RWPE2 (cell line): ENCODE results near the gene THEM5.

Experiments
- ATAC-seq: fragments of 200-7000 bp; cut with Tn5 transposase; 3 replicates; pipeline ENCODE4 v1.9.1; 2021; ENCODE audit warnings: low read depth
- DNase-seq: peaks from one replicate; pipeline ENCODE4 v3.0.0-alpha.2; 2020; ENCODE audit warnings: low spot score
- H3K27ac ChIP-seq: fragments of 450-650 bp; 2 replicates; pipeline ENCODE4 v1.5.1; 2017; ENCODE audit warnings: mild to moderate bottlenecking; ENCODE audit not compliant: poor library complexity, severe bottlenecking
- H3K27me3 ChIP-seq: fragments of 250-450 bp; sonication (Bioruptor Pico); 2 replicates; pipeline ENCODE4 v1.5.1; 2021; ENCODE audit warnings: mild to moderate bottlenecking, moderate library complexity; ENCODE audit not compliant: insufficient read depth, poor library complexity, severe bottlenecking
- H3K36me3 ChIP-seq: fragments of 250-450 bp; sonication (Bioruptor Pico); 2 replicates; pipeline ENCODE4 v1.5.1; 2020; ENCODE audit warnings: low read depth, mild to moderate bottlenecking, moderate library complexity
- H3K4me1 ChIP-seq: fragments of 250-450 bp; sonication (Bioruptor Pico); 2 replicates; pipeline ENCODE4 v1.5.1; 2021; ENCODE audit warnings: mild to moderate bottlenecking, moderate library complexity; ENCODE audit not compliant: insufficient read depth, poor library complexity, severe bottlenecking
- H3K4me3 ChIP-seq: fragments of 250-450 bp; sonication (Bioruptor Pico); 2 replicates; pipeline ENCODE4 v1.5.1; 2021; ENCODE audit warnings: mild to moderate bottlenecking, moderate library complexity; ENCODE audit not compliant: severe bottlenecking
- H3K9me3 ChIP-seq: fragments of 250-450 bp; sonication (Bioruptor Pico); 2 replicates; pipeline ENCODE4 v1.5.1; 2021; ENCODE audit warnings: mild to moderate bottlenecking, moderate library complexity; ENCODE audit not compliant: severe bottlenecking
- TF ChIP-seq, protein P1 (sequence below): fragments of 450-650 bp; IDR thresholded peaks from one replicate; pipeline ENCODE4 v1.5.1; 2017; ENCODE audit warnings: mild to moderate bottlenecking, moderate library complexity; ENCODE audit not compliant: poor library complexity, severe bottlenecking

Gene THEM5

DNA sequence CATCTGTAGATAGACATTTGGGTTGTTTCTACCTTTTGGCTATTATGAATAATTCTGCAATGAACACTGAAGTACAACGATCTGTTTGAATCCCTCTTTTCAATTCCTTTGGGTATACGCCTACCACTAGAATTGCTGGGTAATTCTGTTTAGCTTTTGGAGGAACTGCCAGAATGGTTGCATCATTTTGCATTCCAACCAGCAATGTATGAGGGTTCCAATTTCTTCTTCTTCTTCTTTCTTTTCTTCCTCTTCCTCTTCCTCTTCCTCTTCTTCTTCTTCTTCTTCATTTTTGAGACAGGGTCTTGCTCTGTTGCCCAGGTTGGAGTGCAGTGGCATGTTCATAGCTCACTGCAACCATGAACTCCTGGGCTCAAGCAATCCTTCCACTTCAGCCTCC, 13.8 kb upstream of the THEM5 start:
- Histone ChIP-seq H3K27ac (peak overlapping the region; percentile 72), H3K9me3 (no peaks in the 10 kb centered on the region), H3K36me3 (no peaks in the 10 kb centered on the region), H3K27me3 (no peaks in the 10 kb centered on the region), H3K4me3 (no peak overlapping the region), H3K4me1 (peaks cover 5% of the 10 kb centered on the region)
- DNase-seq (no peak), ATAC-seq (no peak)
- TF ChIP-seq, protein P1, sequence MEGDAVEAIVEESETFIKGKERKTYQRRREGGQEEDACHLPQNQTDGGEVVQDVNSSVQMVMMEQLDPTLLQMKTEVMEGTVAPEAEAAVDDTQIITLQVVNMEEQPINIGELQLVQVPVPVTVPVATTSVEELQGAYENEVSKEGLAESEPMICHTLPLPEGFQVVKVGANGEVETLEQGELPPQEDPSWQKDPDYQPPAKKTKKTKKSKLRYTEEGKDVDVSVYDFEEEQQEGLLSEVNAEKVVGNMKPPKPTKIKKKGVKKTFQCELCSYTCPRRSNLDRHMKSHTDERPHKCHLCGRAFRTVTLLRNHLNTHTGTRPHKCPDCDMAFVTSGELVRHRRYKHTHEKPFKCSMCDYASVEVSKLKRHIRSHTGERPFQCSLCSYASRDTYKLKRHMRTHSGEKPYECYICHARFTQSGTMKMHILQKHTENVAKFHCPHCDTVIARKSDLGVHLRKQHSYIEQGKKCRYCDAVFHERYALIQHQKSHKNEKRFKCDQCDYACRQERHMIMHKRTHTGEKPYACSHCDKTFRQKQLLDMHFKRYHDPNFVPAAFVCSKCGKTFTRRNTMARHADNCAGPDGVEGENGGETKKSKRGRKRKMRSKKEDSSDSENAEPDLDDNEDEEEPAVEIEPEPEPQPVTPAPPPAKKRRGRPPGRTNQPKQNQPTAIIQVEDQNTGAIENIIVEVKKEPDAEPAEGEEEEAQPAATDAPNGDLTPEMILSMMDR = no peak

DNA sequence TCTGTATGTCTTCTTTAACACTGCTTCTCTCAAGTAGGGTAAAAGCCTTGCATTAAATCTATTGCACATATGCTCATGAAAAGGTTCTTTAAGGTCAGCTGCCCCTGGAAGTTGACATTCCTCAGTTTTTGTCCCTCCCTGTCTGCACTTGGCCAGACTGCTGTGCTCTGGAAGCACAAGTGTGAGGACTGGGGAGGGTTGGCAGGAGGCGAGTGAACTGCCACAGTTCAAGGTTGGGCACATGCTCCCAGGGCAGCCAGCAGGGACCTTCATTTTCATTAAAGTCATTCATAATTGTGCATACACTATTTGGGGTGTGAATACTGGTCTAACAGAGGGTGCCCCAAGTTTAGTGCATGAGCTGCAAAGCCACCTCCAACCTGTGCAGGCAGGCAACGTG, 10.9 kb upstream of the THEM5 start:
- Histone ChIP-seq H3K27me3 (no peaks in the 10 kb centered on the region), H3K9me3 (no peaks in the 10 kb centered on the region), H3K4me1 (peaks cover 5% of the 10 kb centered on the region), H3K27ac (no peak overlapping the region), H3K4me3 (no peak overlapping the region), H3K36me3 (no peaks in the 10 kb centered on the region)
- ATAC-seq (no peak), DNase-seq (no peak)
- TF ChIP-seq, protein P1 = no peak

DNA sequence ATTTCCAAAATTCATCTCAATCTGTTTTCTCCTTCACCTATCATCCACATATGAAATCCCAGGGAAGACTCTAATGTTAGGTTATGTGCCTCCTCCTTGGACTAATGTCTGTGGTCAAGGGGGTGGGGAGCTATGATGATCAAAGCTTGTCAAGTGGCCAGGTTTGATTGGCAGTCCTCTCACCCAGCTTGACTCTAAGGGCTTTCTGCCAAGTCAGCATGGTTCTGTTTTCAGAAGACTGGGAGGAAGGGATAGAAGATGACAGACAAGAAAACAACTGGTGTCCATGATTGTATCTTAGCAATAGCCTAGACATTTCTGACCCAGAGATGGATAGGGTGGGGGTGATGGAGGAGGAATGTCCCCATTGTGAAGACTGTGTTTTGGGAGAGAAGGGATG, 9.1 kb upstream of the THEM5 start:
- DNase-seq = no peak
- Histone ChIP-seq H3K4me1 (peaks cover 12% of the 10 kb centered on the region), H3K4me3 (no peak overlapping the region), H3K27ac (no peak overlapping the region), H3K36me3 (no peaks in the 10 kb centered on the region), H3K27me3 (no peaks in the 10 kb centered on the region), H3K9me3 (no peaks in the 10 kb centered on the region)
- ATAC-seq = no peak
- TF ChIP-seq, protein P1 = no peak

DNA sequence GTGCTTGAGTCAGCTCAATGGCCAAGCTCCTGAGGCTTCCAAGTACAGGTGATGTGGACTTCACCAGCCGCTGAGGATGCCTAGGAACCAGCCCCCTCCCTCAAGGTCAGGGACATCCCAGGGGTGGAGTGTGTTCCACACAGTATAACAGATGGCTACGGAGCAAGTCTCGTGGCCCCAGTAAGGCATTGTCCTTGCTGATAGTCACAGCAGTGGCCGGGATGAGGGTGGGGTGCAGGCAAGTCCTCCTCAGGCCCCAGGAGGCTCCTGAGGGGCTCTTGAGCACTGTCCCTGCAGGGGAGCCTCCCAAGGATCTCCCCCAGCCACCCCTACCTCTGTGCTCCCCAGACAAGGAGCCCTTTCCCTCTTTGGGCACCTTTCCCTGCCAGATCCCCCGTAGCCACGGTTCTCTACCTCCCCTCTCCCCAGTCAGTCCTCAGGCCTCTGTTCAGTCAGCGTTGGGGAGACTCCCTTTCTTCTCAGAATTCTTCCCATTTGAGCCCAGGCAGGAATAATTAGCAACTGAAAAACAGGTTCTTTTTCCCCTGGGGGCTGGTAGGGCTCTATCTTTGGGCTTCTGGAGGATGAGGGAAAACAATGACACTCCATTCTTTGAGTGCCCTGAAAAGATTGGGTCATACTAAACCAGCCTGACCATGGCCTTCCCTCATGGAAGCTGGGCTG, 7.1 kb upstream of the THEM5 start:
- Histone ChIP-seq H3K27ac (no peak overlapping the region), H3K27me3 (no peaks in the 10 kb centered on the region), H3K4me1 (peaks cover 12% of the 10 kb centered on the region), H3K9me3 (no peaks in the 10 kb centered on the region), H3K36me3 (no peaks in the 10 kb centered on the region), H3K4me3 (no peak overlapping the region)
- no peak for ATAC-seq
- TF ChIP-seq, protein P1 = no peak
- DNase-seq = no peak

DNA sequence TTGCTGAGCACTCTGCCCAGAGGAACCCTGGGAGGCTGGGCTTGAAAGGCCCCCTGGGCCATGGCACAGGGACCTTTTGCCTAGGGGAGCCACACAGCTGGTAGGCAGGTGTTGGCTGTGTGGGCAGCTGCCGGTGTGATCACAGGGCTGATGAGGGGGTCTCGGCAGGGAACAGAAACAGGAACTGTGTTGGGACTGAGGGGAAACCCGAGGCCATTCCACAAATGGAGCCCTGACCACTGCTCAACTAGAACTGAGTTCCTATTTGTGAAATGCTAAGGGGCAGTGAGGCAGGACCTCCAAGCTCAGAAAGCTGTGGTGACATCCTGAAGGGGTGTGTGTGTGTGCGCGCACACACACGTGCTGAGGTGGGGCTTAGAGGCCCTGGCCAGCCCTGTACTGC, 6.4 kb upstream of the THEM5 start:
- H3K4me3 ChIP-seq = no peak overlapping the region
- TF ChIP-seq, protein P1 = no peak
- H3K27me3 ChIP-seq = no peaks in the 10 kb centered on the region
- H3K36me3 ChIP-seq = no peaks in the 10 kb centered on the region
- H3K9me3 ChIP-seq = no peaks in the 10 kb centered on the region
- peaks cover 12% of the 10 kb centered on the region for H3K4me1 ChIP-seq
- no peak for ATAC-seq
- no peak for DNase-seq
- no peak overlapping the region for H3K27ac ChIP-seq
